WTC11 (cell line): ENCODE data around the gene ZNF57. TPM values are rescaled to one million over a fixed set of nuclear protein-coding genes. Genes with fewer than 3 reads are reported as not detected.

ENCODE experiments used
- ZNF219 ChIP-seq: sonication (generic); formaldehyde crosslinking; IDR thresholded peaks from 2 replicates; pipeline ENCODE4 v1.8.0; 2023; ENCODE audit warnings: missing genetic modification reagents, mild to moderate bottlenecking, borderline replicate concordance
- total RNA-seq: library from RNA; stranded (reverse); gene quantifications from 3 replicates; pipeline ENCODE4 v1.2.3, GENCODE V29; 2021
- TF ChIP-seq, protein P1 (sequence below): fragments of 250-450 bp; sonication (Bioruptor Pico); IDR thresholded peaks from 2 replicates; pipeline ENCODE4 v2.1.2; 2022; ENCODE audit warnings: mild to moderate bottlenecking, moderate library complexity
- TF ChIP-seq, protein P2 (sequence below): sonication (generic); formaldehyde crosslinking; IDR thresholded peaks from 2 replicates; pipeline ENCODE4 v1.8.0; 2023; ENCODE audit warnings: mild to moderate bottlenecking, missing genetic modification reagents

The ZNF57 gene
- total RNA-seq, 1 experiment from 2014 or later = 8.9 TPM

DNA sequence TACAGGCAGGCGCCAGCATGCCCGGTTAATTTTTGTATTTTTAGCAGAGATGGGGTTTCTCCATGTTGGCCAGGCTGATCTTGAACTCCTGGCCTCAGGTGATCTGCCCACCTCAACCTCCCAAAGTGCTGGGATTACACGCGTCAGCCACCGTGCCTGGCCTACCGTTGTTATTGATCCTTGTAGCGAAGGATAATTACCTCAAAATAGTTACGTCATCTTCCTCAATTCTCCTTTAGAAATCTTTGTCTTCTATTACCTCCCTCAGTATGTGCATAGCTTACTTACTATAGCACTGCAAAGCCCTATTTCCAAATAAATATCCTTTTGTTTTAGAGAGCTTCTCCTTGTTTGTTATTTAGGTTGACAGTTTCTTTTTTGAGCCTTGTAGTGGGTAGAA is 67.2 kb downstream of the ZNF57 start (continued):
- TF ChIP-seq ZNF219 = no peak
- TF ChIP-seq, protein P1, sequence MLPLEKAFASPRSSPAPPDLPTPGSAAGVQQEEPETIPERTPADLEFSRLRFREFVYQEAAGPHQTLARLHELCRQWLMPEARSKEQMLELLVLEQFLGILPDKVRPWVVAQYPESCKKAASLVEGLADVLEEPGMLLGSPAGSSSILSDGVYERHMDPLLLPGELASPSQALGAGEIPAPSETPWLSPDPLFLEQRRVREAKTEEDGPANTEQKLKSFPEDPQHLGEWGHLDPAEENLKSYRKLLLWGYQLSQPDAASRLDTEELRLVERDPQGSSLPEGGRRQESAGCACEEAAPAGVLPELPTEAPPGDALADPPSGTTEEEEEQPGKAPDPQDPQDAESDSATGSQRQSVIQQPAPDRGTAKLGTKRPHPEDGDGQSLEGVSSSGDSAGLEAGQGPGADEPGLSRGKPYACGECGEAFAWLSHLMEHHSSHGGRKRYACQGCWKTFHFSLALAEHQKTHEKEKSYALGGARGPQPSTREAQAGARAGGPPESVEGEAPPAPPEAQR (CRISPR knock-in tag) = no peak
- TF ChIP-seq, protein P2, sequence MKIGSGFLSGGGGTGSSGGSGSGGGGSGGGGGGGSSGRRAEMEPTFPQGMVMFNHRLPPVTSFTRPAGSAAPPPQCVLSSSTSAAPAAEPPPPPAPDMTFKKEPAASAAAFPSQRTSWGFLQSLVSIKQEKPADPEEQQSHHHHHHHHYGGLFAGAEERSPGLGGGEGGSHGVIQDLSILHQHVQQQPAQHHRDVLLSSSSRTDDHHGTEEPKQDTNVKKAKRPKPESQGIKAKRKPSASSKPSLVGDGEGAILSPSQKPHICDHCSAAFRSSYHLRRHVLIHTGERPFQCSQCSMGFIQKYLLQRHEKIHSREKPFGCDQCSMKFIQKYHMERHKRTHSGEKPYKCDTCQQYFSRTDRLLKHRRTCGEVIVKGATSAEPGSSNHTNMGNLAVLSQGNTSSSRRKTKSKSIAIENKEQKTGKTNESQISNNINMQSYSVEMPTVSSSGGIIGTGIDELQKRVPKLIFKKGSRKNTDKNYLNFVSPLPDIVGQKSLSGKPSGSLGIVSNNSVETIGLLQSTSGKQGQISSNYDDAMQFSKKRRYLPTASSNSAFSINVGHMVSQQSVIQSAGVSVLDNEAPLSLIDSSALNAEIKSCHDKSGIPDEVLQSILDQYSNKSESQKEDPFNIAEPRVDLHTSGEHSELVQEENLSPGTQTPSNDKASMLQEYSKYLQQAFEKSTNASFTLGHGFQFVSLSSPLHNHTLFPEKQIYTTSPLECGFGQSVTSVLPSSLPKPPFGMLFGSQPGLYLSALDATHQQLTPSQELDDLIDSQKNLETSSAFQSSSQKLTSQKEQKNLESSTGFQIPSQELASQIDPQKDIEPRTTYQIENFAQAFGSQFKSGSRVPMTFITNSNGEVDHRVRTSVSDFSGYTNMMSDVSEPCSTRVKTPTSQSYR (CRISPR knock-in tag) = no peak

Other genes with a start within 250 kb of the ZNF57 start
- gene GNG7, start 198.2 kb upstream of the ZNF57 start, total RNA-seq = 9.6 to 14.3 TPM (median 13.2 TPM) in 3 replicates
- 24.3 to 26.7 TPM (median 25.0 TPM) in 3 replicates for gene DIRAS1, start 179.6 kb upstream of the ZNF57 start, total RNA-seq
- 34.8 to 38.0 TPM (median 35.2 TPM) in 3 replicates for gene SLC39A3, start 160.9 kb upstream of the ZNF57 start, total RNA-seq
- gene SGTA, start 117.7 kb upstream of the ZNF57 start, total RNA-seq = 89.3 to 91.2 TPM (median 89.4 TPM) in 3 replicates
- gene THOP1, start 115.4 kb upstream of the ZNF57 start, total RNA-seq = 165 to 181 TPM (median 176 TPM) in 3 replicates
- gene ZNF554, start 81.1 kb upstream of the ZNF57 start, total RNA-seq = 5.7 to 6.2 TPM (median 6.1 TPM) in 3 replicates
- gene ZNF555, start 59.5 kb upstream of the ZNF57 start, total RNA-seq = 6.6 to 7.2 TPM (median 6.6 TPM) in 3 replicates
- gene ZNF556, start 33.6 kb upstream of the ZNF57 start, total RNA-seq = 0.02 to 0.11 TPM in 2 of 3 replicates, not detected in the other
- gene ZNF77, start 44.0 kb downstream of the ZNF57 start, total RNA-seq = 4.5 to 5.6 TPM (median 4.7 TPM) in 3 replicates
- 2.5 to 3.3 TPM (median 3.1 TPM) in 3 replicates for gene TLE6, start 76.6 kb downstream of the ZNF57 start, total RNA-seq
- gene TLE2, start 128.4 kb downstream of the ZNF57 start, total RNA-seq = 13.1 to 20.0 TPM (median 15.8 TPM) in 3 replicates
- gene TLE5, start 161.6 kb downstream of the ZNF57 start, total RNA-seq = 233 to 249 TPM (median 246 TPM) in 3 replicates
- 22.4 to 27.2 TPM (median 23.5 TPM) in 3 replicates for gene GNA11, start 193.4 kb downstream of the ZNF57 start, total RNA-seq
- 0.22 to 0.44 TPM (median 0.37 TPM) in 3 replicates for gene GNA15, start 235.1 kb downstream of the ZNF57 start, total RNA-seq